WTC11 (cell line): ENCODE measurements around the gene CFAP161. TPM values are rescaled to one million over a fixed set of nuclear protein-coding genes. Genes with fewer than 3 reads are reported as not detected.

Experiments used
- ATAC-seq: fragments of 200-7000 bp; cut with Tn5 transposase; 2 replicates; pipeline ENCODE4 v1.10.0; 2021; ENCODE audit warnings: mild to moderate bottlenecking, moderate library complexity
- CTCF ChIA-PET: fragments of 300-600 bp; sonication (Branson Sonifier 250); formaldehyde crosslinking; loops from one replicate; lab custom pipeline; 2021; ENCODE audit warnings: antibody characterized with exemption; lab: Charles Lee
- POLR2A ChIA-PET: fragments of 350-600 bp; sonication (Branson Sonifier 250); formaldehyde crosslinking; loops from one replicate; lab custom pipeline; 2021; ENCODE audit warnings: antibody characterized with exemption; lab: Charles Lee
- DNase-seq: peaks from one replicate; pipeline ENCODE4 v3.0.0; 2021; ENCODE audit warnings: low spot score
- H3K27ac Mint-ChIP-seq: 2 replicates; pipeline ENCODE4 v1.8.0; 2021; ENCODE audit warnings: mixed read lengths
- H3K27me3 Mint-ChIP-seq: 2 replicates; pipeline ENCODE4 v1.8.0; 2021; ENCODE audit warnings: low read depth, mild to moderate bottlenecking, moderate library complexity, mixed read lengths
- H3K36me3 Mint-ChIP-seq: 2 replicates; pipeline ENCODE4 v1.8.0; 2021; ENCODE audit warnings: mixed read lengths
- H3K4me1 Mint-ChIP-seq: 2 replicates; pipeline ENCODE4 v1.8.0; 2022; ENCODE audit warnings: mixed read lengths
- H3K4me3 Mint-ChIP-seq: 2 replicates; pipeline ENCODE4 v1.8.0; 2021; ENCODE audit warnings: mild to moderate bottlenecking, moderate library complexity, mixed read lengths
- H3K9me3 Mint-ChIP-seq: 2 replicates; pipeline ENCODE4 v1.8.0; 2021; ENCODE audit warnings: mixed read lengths
- CBFB ChIP-seq: sonication (generic); formaldehyde crosslinking; IDR thresholded peaks from 2 replicates; pipeline ENCODE4 v1.8.1; 2022; ENCODE audit warnings: mild to moderate bottlenecking, low read depth, missing genetic modification reagents
- CREB1 ChIP-seq: sonication (generic); formaldehyde crosslinking; IDR thresholded peaks from 2 replicates; pipeline ENCODE4 v1.8.0; 2023; ENCODE audit warnings: mild to moderate bottlenecking, missing genetic modification reagents
- EMX1 ChIP-seq: fragments of 250-450 bp; sonication (Bioruptor Pico); IDR thresholded peaks from 2 replicates; pipeline ENCODE4 v1.8.0; 2021; ENCODE audit warnings: mild to moderate bottlenecking
- ETV6 ChIP-seq: sonication (generic); formaldehyde crosslinking; IDR thresholded peaks from 2 replicates; pipeline ENCODE4 v1.8.1; 2022; ENCODE audit warnings: mild to moderate bottlenecking, missing genetic modification reagents
- FOXJ3 ChIP-seq: sonication (generic); formaldehyde crosslinking; IDR thresholded peaks from 2 replicates; pipeline ENCODE4 v1.9.0; 2021; ENCODE audit warnings: missing genetic modification reagents, mild to moderate bottlenecking, borderline replicate concordance
- FOXK1 ChIP-seq: sonication (generic); formaldehyde crosslinking; IDR thresholded peaks from 2 replicates; pipeline ENCODE4 v1.8.0; 2022; ENCODE audit warnings: mild to moderate bottlenecking, moderate library complexity, missing genetic modification reagents
- GABPB1 ChIP-seq: sonication (generic); formaldehyde crosslinking; IDR thresholded peaks from 2 replicates; pipeline ENCODE4 v1.8.1; 2023; ENCODE audit warnings: mild to moderate bottlenecking, missing genetic modification reagents
- GTF2I ChIP-seq: fragments of 250-450 bp; sonication (Bioruptor Pico); conservative IDR thresholded peaks from 2 replicates; pipeline ENCODE4 v1.4.0; 2021; ENCODE audit warnings: mild to moderate bottlenecking
- MYBL2 ChIP-seq: sonication (generic); formaldehyde crosslinking; IDR thresholded peaks from 2 replicates; pipeline ENCODE4 v1.8.1; 2023; ENCODE audit warnings: mild to moderate bottlenecking, moderate library complexity, missing genetic modification reagents
- NR1H2 ChIP-seq: sonication (generic); formaldehyde crosslinking; IDR thresholded peaks from 2 replicates; pipeline ENCODE4 v1.9.0; 2021; ENCODE audit warnings: mild to moderate bottlenecking, moderate library complexity, missing genetic modification reagents
- SP1 ChIP-seq: sonication (generic); formaldehyde crosslinking; conservative IDR thresholded peaks from 2 replicates; pipeline ENCODE4 v1.8.1; 2022; ENCODE audit warnings: missing genetic modification reagents
- ZNF263 ChIP-seq: sonication (generic); formaldehyde crosslinking; IDR thresholded peaks from 2 replicates; pipeline ENCODE4 v1.8.1; 2022; ENCODE audit warnings: low read depth, mild to moderate bottlenecking, moderate library complexity, missing genetic modification reagents
- ZNF671 ChIP-seq: fragments of 250-450 bp; sonication (Bioruptor Pico); IDR thresholded peaks from 2 replicates; pipeline ENCODE4 v1.8.0; 2021; ENCODE audit warnings: mild to moderate bottlenecking
- total RNA-seq: library from RNA; stranded (reverse); gene quantifications from 3 replicates; pipeline ENCODE4 v1.2.3, GENCODE V29; 2021
- TF ChIP-seq, protein P1 (sequence below): sonication (generic); formaldehyde crosslinking; IDR thresholded peaks from 2 replicates; pipeline ENCODE4 v1.8.0; 2022; ENCODE audit warnings: mild to moderate bottlenecking, missing genetic modification reagents
- TF ChIP-seq, protein P2 (sequence below): sonication (generic); formaldehyde crosslinking; IDR thresholded peaks from 2 replicates; pipeline ENCODE4 v1.8.1; 2023; ENCODE audit warnings: mild to moderate bottlenecking, missing genetic modification reagents, moderate library complexity
- TF ChIP-seq, protein P3 (sequence below): fragments of 200-600 bp; IDR thresholded peaks from 2 replicates; pipeline ENCODE4 v1.8.0; 2022; ENCODE audit warnings: antibody characterized with exemption
- TF ChIP-seq, protein P4 (sequence below): sonication (generic); formaldehyde crosslinking; IDR thresholded peaks from 2 replicates; pipeline ENCODE4 v1.8.1; 2023; ENCODE audit warnings: mild to moderate bottlenecking, missing genetic modification reagents
- TF ChIP-seq, protein P5 (sequence below): fragments of 250-450 bp; sonication (Bioruptor Pico); IDR thresholded peaks from 2 replicates; pipeline ENCODE4 v1.9.0; 2021; ENCODE audit warnings: mild to moderate bottlenecking
- TF ChIP-seq, protein P6 (sequence below): sonication (generic); formaldehyde crosslinking; IDR thresholded peaks from 2 replicates; pipeline ENCODE4 v1.8.1; 2023; ENCODE audit warnings: mild to moderate bottlenecking, moderate library complexity, missing genetic modification reagents
- TF ChIP-seq, protein P7 (sequence below): fragments of 250-450 bp; sonication (Bioruptor Pico); IDR thresholded peaks from 2 replicates; pipeline ENCODE4 v1.9.0; 2021; ENCODE audit warnings: mild to moderate bottlenecking

Gene CFAP161
- total RNA-seq, 1 experiment from 2014 or later: not detected

DNA sequence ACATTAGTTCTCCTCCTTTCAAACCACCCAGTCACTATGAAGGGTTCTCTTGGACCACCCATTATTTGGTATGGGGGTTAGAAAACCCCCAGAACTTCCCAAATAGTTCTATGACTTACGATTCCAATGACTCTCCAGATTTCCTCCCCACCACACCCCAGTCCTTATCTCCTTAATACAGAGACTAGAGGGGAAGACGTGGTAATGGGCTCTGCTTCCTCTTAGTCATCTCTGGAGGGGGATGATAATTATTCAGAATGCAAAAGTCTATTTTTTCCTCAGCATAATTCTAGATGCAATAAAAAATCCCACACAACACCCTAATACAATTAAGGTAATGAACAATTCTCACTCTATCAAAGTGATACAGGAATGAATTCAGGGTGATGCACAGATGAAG is 48.9 kb upstream of the CFAP161 start:
- H3K4me1 Mint-ChIP-seq: no peaks in the 10 kb centered on the region
- H3K27ac Mint-ChIP-seq: no peak overlapping the region
- no peaks in the 10 kb centered on the region; the same call in 1 of the 2 replicates for H3K27me3 Mint-ChIP-seq
- H3K36me3 Mint-ChIP-seq: no peaks in the 10 kb centered on the region
- 0 out of 2 replicates have a peak, but pooled peaks cover 3% of the 10 kb centered on the region for H3K9me3 Mint-ChIP-seq
- CTCF ChIA-PET: no interaction called here
- POLR2A ChIA-PET: no interaction called here
- TF ChIP-seq FOXJ3 (CRISPR knock-in tag) (no peak), ZNF263 (no peak), MYBL2 (CRISPR knock-in tag) (no peak), GTF2I (no peak), ZNF671 (CRISPR knock-in tag) (no peak)
- TF ChIP-seq, protein P1, sequence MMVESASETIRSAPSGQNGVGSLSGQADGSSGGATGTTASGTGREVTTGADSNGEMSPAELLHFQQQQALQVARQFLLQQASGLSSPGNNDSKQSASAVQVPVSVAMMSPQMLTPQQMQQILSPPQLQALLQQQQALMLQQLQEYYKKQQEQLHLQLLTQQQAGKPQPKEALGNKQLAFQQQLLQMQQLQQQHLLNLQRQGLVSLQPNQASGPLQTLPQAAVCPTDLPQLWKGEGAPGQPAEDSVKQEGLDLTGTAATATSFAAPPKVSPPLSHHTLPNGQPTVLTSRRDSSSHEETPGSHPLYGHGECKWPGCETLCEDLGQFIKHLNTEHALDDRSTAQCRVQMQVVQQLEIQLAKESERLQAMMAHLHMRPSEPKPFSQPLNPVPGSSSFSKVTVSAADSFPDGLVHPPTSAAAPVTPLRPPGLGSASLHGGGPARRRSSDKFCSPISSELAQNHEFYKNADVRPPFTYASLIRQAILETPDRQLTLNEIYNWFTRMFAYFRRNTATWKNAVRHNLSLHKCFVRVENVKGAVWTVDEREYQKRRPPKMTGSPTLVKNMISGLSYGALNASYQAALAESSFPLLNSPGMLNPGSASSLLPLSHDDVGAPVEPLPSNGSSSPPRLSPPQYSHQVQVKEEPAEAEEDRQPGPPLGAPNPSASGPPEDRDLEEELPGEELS (CRISPR knock-in tag): no peak
- TF ChIP-seq, protein P2, sequence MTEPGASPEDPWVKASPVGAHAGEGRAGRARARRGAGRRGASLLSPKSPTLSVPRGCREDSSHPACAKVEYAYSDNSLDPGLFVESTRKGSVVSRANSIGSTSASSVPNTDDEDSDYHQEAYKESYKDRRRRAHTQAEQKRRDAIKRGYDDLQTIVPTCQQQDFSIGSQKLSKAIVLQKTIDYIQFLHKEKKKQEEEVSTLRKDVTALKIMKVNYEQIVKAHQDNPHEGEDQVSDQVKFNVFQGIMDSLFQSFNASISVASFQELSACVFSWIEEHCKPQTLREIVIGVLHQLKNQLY (CRISPR knock-in tag): no peak
- TF ChIP-seq, protein P3, sequence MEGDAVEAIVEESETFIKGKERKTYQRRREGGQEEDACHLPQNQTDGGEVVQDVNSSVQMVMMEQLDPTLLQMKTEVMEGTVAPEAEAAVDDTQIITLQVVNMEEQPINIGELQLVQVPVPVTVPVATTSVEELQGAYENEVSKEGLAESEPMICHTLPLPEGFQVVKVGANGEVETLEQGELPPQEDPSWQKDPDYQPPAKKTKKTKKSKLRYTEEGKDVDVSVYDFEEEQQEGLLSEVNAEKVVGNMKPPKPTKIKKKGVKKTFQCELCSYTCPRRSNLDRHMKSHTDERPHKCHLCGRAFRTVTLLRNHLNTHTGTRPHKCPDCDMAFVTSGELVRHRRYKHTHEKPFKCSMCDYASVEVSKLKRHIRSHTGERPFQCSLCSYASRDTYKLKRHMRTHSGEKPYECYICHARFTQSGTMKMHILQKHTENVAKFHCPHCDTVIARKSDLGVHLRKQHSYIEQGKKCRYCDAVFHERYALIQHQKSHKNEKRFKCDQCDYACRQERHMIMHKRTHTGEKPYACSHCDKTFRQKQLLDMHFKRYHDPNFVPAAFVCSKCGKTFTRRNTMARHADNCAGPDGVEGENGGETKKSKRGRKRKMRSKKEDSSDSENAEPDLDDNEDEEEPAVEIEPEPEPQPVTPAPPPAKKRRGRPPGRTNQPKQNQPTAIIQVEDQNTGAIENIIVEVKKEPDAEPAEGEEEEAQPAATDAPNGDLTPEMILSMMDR: no peak
- TF ChIP-seq, protein P4, sequence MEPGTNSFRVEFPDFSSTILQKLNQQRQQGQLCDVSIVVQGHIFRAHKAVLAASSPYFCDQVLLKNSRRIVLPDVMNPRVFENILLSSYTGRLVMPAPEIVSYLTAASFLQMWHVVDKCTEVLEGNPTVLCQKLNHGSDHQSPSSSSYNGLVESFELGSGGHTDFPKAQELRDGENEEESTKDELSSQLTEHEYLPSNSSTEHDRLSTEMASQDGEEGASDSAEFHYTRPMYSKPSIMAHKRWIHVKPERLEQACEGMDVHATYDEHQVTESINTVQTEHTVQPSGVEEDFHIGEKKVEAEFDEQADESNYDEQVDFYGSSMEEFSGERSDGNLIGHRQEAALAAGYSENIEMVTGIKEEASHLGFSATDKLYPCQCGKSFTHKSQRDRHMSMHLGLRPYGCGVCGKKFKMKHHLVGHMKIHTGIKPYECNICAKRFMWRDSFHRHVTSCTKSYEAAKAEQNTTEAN (CRISPR knock-in tag): no peak
- TF ChIP-seq, protein P5, sequence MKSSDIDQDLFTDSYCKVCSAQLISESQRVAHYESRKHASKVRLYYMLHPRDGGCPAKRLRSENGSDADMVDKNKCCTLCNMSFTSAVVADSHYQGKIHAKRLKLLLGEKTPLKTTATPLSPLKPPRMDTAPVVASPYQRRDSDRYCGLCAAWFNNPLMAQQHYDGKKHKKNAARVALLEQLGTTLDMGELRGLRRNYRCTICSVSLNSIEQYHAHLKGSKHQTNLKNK: no peak
- DNase-seq: no peak
- no peak overlapping the region for H3K4me3 Mint-ChIP-seq
- ATAC-seq: no peak

DNA sequence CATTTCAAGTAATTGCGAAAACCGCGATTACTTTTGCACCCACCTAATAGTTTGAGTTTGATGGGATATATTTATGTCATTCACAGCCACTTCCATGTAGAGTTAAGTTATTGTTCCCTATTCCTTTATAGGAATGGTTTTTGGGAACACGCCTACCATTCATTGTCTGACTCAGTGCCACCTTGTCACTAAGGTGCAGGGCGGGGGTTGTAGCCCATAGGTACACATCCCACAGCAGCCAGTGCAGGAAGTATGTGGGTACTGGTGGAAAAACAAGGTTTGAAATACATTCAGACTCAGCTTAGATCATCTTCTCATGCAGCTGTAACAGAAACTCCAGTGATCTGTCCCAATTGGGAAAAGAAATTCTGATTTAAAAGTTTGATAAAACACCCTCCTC is 48.2 kb upstream of the CFAP161 start:
- Mint-ChIP-seq H3K36me3 (no peaks in the 10 kb centered on the region), H3K4me1 (no peaks in the 10 kb centered on the region), H3K4me3 (no peak overlapping the region), H3K9me3 (0 out of 2 replicates have a peak, but pooled peaks cover 3% of the 10 kb centered on the region), H3K27me3 (no peaks in the 10 kb centered on the region; the same call in 1 of the 2 replicates), H3K27ac (no peak overlapping the region)
- CTCF ChIA-PET: no interaction called here
- DNase-seq: no peak
- no peak for ATAC-seq
- TF ChIP-seq ZNF671 (CRISPR knock-in tag) (no peak), SP1 (CRISPR knock-in tag) (no peak), EMX1 (CRISPR knock-in tag) (no peak), NR1H2 (CRISPR knock-in tag) (no peak), FOXK1 (CRISPR knock-in tag) (no peak), GABPB1 (CRISPR knock-in tag) (no peak), CBFB (no peak), ETV6 (CRISPR knock-in tag) (no peak), CREB1 (CRISPR knock-in tag) (no peak)
- TF ChIP-seq, protein P6, sequence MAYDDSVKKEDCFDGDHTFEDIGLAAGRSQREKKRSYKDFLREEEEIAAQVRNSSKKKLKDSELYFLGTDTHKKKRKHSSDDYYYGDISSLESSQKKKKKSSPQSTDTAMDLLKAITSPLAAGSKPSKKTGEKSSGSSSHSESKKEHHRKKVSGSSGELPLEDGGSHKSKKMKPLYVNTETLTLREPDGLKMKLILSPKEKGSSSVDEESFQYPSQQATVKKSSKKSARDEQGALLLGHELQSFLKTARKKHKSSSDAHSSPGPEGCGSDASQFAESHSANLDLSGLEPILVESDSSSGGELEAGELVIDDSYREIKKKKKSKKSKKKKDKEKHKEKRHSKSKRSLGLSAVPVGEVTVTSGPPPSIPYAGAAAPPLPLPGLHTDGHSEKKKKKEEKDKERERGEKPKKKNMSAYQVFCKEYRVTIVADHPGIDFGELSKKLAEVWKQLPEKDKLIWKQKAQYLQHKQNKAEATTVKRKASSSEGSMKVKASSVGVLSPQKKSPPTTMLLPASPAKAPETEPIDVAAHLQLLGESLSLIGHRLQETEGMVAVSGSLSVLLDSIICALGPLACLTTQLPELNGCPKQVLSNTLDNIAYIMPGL: no peak
- TF ChIP-seq, protein P7, sequence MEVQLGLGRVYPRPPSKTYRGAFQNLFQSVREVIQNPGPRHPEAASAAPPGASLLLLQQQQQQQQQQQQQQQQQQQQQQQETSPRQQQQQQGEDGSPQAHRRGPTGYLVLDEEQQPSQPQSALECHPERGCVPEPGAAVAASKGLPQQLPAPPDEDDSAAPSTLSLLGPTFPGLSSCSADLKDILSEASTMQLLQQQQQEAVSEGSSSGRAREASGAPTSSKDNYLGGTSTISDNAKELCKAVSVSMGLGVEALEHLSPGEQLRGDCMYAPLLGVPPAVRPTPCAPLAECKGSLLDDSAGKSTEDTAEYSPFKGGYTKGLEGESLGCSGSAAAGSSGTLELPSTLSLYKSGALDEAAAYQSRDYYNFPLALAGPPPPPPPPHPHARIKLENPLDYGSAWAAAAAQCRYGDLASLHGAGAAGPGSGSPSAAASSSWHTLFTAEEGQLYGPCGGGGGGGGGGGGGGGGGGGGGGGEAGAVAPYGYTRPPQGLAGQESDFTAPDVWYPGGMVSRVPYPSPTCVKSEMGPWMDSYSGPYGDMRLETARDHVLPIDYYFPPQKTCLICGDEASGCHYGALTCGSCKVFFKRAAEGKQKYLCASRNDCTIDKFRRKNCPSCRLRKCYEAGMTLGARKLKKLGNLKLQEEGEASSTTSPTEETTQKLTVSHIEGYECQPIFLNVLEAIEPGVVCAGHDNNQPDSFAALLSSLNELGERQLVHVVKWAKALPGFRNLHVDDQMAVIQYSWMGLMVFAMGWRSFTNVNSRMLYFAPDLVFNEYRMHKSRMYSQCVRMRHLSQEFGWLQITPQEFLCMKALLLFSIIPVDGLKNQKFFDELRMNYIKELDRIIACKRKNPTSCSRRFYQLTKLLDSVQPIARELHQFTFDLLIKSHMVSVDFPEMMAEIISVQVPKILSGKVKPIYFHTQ: no peak
- POLR2A ChIA-PET: no interaction called here
